ENCODE data around the gene ALG12.

GRCh38 chr22:49878206-49878605 lies 40.0 kb downstream of the ALG12 start:
- TF ChIP-seq CTCF (IDR thresholded peaks at IDR 0.05) (no peak), NRF1 (IDR thresholded peaks at IDR 0.05; ENCODE audit: low read depth, low read length) (no peak), JUND (IDR thresholded peaks at IDR 0.05) (no peak), SMC3 (IDR thresholded peaks at IDR 0.05; ENCODE audit: low read depth, low read length) (no peak), SIN3A (IDR thresholded peaks at IDR 0.05; ENCODE audit: borderline replicate concordance, low read depth, low read length) (no peak), REST (IDR thresholded peaks at IDR 0.05; ENCODE audit: low read depth, low read length) (no peak), RAD21 (IDR thresholded peaks at IDR 0.05; ENCODE audit: low read length) (no peak), USF2 (IDR thresholded peaks at IDR 0.05; ENCODE audit: borderline replicate concordance, low read depth, low read length) (no peak), POLR2AphosphoS5 (IDR thresholded peaks at IDR 0.05; ENCODE audit: low read depth, low read length) (no peak), TAF1 (IDR thresholded peaks at IDR 0.05; ENCODE audit: borderline replicate concordance, low read depth, low read length) (no peak)
